ENCODE measurements around the gene KRTAP4-8.

GRCh38 chr17:41063449-41063848, 34.5 kb downstream of the KRTAP4-8 start:
- TF ChIP-seq CTCF (IDR thresholded peaks at IDR 0.05; ENCODE audit: borderline replicate concordance, extremely low read depth, low read length, poor library complexity, severe bottlenecking) = no peak
- TF ChIP-seq EZH2 (IDR thresholded peaks at IDR 0.05; ENCODE audit: borderline replicate concordance, low read depth, low read length, severe bottlenecking) = no peak
